GM19395 (cell line): ENCODE measurements around the gene ARHGAP8.
"Not testable (repeated sequence)": the region's sequence is repeated elsewhere in the genome, so short reads cannot be mapped to it uniquely, and the experiment has no call there.

Experiments
- ATAC-seq: cut with Tn5 transposase; IDR thresholded peaks from one replicate; pipeline ENCODE4 v1.9.1; 2021; ENCODE audit warnings: mild to moderate bottlenecking, moderate library complexity; ENCODE audit not compliant: unreplicated experiment

The ARHGAP8 gene

GRCh38 chr22:44738347-44738715, 14.0 kb upstream of the ARHGAP8 start:
- no peak for ATAC-seq

DNA sequence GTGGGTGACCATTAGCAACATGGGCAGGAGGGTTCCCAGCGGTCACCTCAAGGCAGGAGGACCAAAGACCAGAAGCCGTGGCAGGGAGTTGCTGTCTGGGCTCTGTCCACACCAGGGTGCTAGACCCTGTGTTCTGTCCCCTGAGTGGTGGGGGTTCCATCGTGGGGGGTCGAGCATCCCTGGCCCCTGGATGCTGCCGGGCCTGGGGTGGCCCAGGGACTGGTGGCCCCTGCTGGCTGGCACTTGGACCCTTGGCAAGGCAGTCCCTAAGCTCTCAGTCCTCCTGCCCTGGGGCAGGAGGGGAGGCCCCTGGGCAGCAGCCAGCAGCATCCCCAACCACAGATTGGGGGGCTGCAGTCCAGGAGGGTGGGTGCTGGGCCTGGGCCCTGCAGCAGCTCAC, 13.4 kb upstream of the ARHGAP8 start:
- no peak for ATAC-seq

- ATAC-seq: not testable (repeated sequence)
Measured at GRCh38 chr22:44739666-44740065, 12.7 kb upstream of the ARHGAP8 start.

DNA sequence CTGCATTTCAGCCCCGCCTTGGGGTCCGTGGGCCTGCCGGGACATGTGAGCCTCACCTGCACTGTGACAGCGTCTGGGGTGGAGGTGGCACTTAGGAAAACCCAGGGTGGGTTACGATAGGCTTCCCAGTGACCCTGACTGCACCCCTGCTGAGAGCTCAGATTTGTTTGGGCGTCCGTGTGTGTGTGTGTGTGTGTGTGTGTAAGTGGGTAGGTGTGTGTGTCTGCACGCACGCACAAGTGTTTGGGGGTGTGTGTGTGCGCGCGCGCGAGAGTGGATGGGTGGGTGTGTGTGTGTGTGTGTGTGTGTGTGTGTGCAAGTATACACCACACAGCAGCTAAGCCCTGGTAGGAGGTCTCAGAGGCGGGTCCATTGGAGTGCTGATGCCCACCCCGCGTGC, 12.1 kb upstream of the ARHGAP8 start:
- ATAC-seq: no peak

GRCh38 chr22:44741929-44742328, 10.4 kb upstream of the ARHGAP8 start:
- ATAC-seq: no peak

- ATAC-seq: no peak
Measured at GRCh38 chr22:44743247-44743646, 9.1 kb upstream of the ARHGAP8 start.

DNA sequence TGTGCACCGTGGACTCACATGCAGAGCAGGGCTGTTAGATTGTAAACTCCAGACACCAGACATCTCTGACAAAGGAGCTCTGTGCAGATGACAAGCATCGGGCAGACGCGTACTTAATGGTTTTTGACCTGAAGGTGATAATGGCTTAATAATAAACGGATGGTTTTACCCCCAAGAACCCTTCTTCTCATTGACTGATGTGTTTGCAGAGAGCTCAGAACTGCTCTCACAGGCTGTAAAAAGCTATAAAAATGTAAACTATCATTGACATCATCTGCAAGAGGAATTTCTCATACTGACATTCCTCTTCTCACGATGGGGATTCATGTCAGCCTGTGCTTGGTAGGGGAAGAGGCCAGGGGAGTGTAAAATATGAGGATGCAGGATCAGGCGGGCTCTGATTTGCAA, 8.6 kb upstream of the ARHGAP8 start:
- ATAC-seq: no peak

DNA sequence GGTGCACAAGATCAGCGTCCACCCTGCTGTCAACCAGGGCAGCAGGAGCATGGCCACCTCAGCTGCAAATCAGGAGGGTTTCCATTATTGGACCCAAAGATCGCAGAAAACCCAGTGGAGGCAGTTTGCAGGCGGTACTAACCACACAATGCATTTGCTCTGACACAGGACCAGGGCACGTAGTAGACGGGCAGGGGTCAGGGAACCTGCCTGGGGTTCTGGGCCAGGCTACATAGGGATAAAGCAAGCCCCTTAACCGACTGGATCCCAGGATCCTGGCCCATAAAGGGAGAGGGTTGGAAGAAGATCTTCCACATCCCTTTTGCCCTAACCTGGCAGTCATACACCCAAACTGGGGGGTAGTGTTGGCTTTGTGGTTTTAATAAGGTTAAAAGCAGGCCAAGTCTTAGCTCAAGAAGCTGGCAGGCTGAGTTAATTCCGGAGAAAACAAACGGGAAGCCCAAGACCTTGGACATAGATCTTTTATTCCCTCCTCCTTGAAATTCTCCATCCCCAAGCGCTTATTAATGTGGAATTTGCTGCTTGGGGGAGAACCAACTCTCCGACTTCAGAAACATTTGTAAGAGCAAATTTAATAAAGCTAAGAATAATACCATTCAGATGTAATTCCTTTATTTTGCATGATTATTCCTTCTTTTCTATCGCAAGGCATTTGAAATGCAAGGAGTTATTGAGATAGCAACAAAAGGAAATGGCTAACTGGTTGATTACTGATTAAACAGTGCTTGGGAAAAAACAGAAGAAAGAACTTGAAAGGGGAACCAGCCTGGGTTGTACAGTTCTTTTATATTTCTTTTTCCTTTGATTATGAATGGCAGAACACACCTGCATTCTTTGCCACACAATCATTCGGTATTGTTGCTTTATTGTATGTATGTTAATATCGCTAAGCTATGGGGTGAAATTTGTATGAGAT, 6.3 kb upstream of the ARHGAP8 start:
- no peak for ATAC-seq

DNA sequence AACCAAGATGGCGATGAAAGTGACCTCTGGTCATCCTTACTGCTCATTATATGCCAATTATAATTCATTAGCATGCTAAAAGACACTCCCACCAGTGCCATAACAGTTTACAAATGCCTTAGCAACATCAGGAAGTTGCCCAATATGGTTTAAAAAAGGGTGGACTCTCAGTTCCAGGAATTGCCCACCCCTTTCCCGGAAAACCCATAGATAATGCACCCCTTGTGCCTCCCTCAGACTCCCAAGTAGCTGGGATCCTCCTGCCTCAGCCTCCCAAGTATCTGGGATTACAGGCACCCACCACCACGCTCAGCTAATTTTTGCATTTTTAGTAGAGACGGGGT, 4.6 kb upstream of the ARHGAP8 start:
- ATAC-seq: not testable (repeated sequence)

GRCh38 chr22:44748524-44748923, 3.9 kb upstream of the ARHGAP8 start:
- no peak for ATAC-seq

GRCh38 chr22:44750481-44750880, 1.9 kb upstream of the ARHGAP8 start:
- no peak for ATAC-seq

- ATAC-seq: no peak
Measured at GRCh38 chr22:44753189-44754042, 1.0 kb downstream of the ARHGAP8 start.

GRCh38 chr22:44754998-44755397, 2.6 kb downstream of the ARHGAP8 start:
- ATAC-seq: no peak

DNA sequence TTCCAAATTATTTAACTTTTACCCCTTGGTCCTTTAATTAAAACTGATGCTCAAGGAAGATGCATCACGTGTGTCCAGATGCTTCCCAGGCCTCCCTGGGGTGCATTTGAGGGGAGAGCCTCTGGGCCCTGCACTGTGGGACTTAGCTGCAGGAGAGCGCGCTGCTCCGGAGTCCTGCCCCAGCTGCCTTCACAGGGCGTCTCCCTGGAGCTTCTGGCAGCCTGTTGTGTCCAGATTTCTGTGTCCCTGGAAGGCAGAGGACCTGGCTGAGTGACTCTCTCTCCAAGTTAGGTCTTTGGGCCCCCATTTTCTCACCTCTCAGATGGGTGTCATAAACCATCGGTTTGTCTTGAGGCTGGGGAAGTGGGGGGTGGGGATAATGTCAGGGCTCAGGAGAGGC, 3.0 kb downstream of the ARHGAP8 start:
- no peak for ATAC-seq

GRCh38 chr22:44755956-44756361, 3.6 kb downstream of the ARHGAP8 start:
- no peak for ATAC-seq

DNA sequence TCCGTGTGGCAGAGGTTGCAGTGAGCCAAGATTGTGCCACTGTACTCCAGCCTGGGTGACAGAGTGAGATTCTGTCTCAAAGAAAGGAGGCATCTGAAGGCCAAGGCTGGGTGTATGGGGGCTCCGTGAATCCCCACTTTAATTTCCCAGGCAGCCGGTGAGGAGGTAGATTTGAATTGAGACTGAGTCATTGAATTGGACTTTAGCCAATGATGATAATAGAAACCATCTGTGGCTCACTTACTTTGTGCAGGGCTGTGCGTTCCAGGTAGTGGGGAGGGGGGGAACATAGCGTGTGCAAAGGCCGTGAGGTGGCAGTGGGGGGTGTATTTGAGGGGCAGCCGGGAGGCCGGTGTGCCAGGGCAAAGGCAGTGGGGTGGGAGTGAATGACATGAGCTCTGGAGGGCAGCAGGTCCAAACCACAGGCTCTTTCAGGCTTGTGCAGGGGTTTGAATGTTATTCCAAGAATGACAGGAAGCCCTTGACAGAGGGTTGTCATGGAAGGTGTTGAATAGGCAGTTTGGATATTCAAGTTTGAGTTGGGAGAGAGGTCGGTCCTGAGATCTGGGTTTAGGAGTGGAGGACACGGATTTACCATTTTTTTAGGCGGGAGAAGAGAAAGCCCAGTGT, 6.1 kb downstream of the ARHGAP8 start:
- ATAC-seq: no peak

DNA sequence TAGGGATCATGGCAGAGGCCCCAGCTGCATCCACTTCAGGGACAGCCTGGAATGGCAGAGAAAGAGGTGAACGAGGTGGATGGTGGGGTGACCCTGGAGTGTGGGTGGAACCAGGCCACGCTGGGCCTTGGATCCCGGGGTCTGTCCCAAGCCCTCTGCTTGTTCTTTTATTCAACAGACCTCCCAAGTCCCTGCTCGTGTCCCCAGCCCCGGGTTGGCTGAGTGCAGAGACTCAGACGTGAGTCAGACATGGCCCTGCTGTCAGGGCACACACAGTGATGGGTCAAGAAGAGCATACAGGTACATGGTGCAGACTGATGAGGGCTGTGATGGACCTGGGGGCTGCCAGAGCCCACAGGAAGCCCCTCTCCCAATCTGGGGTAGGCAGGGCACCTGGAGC, 6.6 kb downstream of the ARHGAP8 start:
- ATAC-seq: no peak

- no peak for ATAC-seq
Measured at GRCh38 chr22:44759430-44760310, 7.3 kb downstream of the ARHGAP8 start.

- no peak for ATAC-seq
Measured at GRCh38 chr22:44760476-44760875, 8.1 kb downstream of the ARHGAP8 start.

DNA sequence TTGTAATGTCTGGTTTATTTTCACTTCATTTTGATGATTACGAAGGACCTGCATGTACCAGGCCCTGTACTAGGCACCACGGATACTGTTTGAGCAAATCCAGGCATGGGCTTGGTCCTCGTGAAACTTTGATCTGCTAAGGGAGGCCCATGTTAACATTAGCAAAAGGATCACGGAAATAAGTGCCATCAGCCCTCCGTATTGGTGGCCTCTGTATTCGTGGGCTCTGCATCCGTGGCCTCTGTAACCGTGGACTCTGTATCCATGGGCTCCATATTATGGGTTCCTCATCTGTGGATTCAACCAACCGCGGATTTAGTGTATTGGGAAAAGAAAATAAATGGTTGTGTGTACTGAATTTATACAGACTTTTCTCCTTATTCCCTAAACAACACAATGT, 8.7 kb downstream of the ARHGAP8 start:
- ATAC-seq: no peak

DNA sequence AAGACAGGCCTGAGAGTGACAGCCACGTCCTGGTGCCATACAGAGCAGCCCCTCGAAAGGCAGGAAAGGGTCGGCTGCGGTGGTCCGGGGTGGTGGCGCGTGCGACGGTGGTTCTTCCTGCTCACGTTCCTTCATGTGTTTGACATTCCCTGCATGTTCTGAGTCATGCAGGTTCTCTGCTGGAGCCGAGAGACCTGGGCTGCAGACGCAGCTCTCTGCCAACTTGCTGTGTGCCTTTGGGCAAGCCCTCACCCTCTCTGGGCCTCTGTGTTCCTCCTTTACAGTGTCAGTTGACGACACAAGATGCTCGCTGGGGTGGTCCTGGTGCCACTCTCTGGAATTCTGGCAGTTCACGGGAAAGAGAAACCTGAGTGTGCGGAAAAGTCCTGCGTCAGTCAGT, 12.0 kb downstream of the ARHGAP8 start:
- no peak for ATAC-seq
